ENCODE data around the gene MYO6. TPM values are rescaled to one million over a fixed set of nuclear protein-coding genes. Genes with fewer than 3 reads are reported as not detected.

Gene MYO6
- total RNA-seq, 1 donor from 2014 or later: 62.7 TPM

DNA sequence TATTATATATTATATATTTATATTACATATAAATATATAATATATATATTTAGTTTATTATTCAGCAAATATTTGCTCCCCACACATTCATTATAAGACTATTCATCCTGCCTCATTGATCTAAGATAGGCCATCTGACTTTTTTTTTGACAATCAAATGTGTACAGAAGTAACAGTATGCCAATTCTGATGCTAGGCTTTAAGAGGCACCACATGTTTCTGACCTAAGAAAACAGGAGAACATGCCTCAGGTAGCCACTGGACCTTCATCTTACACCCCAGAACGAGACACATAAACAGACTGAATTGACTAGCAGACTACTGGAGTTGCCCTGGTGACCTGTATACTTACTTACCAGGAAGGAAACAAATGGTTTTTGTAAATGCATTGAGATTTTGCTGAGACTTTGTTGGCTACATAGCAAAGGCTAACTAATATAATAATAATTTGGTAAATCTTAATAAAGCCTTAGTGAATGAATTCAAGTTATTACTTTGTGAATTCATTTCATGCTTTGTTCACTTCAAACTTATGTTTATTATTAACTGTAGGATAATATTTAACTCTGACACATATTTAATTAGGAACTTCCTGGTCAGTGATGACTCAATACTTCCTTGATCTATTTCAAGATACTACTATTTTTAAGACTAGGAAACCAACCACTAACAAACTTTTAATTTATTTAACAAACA is 13.4 kb upstream of the MYO6 start:
- no peaks in the 10 kb centered on the region for H3K9me3 ChIP-seq
- DNase-seq (no peak), ATAC-seq (peak; percentile 66 to 77)
- intact Hi-C loops (cut with DNase I): no loop called here
- H3K36me3 ChIP-seq: no peaks in the 10 kb centered on the region
- TF ChIP-seq CTCF (IDR thresholded peaks at IDR 0.05): no peak
- no peak overlapping the region for H3K4me3 ChIP-seq
- peaks cover 13% of the 10 kb centered on the region for H3K4me1 ChIP-seq
- no peaks in the 10 kb centered on the region for H3K27me3 ChIP-seq (ENCODE audit: low read depth)
- H3K27ac ChIP-seq: peak overlapping the region; percentile 37

GRCh38 chr6:75743971-75744370 is 5.1 kb upstream of the MYO6 start:
- no peak for TF ChIP-seq CTCF (IDR thresholded peaks at IDR 0.05)
- intact Hi-C loops (cut with DNase I): no loop called here
- ATAC-seq (no peak), DNase-seq (no peak)
- Histone ChIP-seq H3K36me3 (no peaks in the 10 kb centered on the region), H3K27me3 (ENCODE audit: low read depth) (no peaks in the 10 kb centered on the region), H3K9me3 (no peaks in the 10 kb centered on the region), H3K4me1 (peaks cover 17% of the 10 kb centered on the region), H3K4me3 (no peak overlapping the region), H3K27ac (no peak overlapping the region)

- no peak for ATAC-seq
Measured at GRCh38 chr6:75745404-75745803, 3.6 kb upstream of the MYO6 start.

DNA sequence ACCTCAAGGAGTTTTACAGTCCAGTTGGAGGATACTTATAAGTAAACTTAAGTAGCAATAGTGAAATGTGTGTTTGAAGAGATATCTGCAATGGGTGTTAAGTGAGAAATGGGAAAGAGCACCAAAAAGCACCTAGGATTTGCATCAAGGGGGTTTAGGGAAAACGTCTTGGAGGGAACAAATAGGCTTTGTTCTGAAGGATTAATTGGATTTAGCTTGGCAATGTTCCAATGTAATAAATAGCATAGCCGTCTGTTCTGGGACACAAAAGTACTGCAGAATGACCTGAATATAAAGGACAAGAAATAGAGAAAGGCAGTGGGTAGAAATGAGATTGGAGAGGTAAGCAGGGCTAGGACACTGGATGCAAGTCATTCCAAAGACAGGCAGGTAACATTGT is 2.8 kb upstream of the MYO6 start:
- intact Hi-C loops (cut with DNase I): no loop called here
- ATAC-seq: no peak
- no peak for TF ChIP-seq CTCF (IDR thresholded peaks at IDR 0.05)
- Histone ChIP-seq H3K9me3 (no peaks in the 10 kb centered on the region), H3K4me3 (no peak overlapping the region), H3K27ac (no peak overlapping the region), H3K36me3 (no peaks in the 10 kb centered on the region), H3K4me1 (peaks cover 34% of the 10 kb centered on the region), H3K27me3 (ENCODE audit: low read depth) (no peaks in the 10 kb centered on the region)
- DNase-seq: no peak

More at GRCh38 chr6:75745404-75745803, 3.6 kb upstream of the MYO6 start:
- Histone ChIP-seq H3K4me3 (no peak overlapping the region), H3K4me1 (peaks cover 26% of the 10 kb centered on the region), H3K27me3 (ENCODE audit: low read depth) (no peaks in the 10 kb centered on the region), H3K9me3 (no peaks in the 10 kb centered on the region), H3K27ac (no peak overlapping the region), H3K36me3 (no peaks in the 10 kb centered on the region)
- DNase-seq: no peak
- no peak for TF ChIP-seq CTCF (IDR thresholded peaks at IDR 0.05)
- intact Hi-C loops (cut with DNase I): no loop called here

DNA sequence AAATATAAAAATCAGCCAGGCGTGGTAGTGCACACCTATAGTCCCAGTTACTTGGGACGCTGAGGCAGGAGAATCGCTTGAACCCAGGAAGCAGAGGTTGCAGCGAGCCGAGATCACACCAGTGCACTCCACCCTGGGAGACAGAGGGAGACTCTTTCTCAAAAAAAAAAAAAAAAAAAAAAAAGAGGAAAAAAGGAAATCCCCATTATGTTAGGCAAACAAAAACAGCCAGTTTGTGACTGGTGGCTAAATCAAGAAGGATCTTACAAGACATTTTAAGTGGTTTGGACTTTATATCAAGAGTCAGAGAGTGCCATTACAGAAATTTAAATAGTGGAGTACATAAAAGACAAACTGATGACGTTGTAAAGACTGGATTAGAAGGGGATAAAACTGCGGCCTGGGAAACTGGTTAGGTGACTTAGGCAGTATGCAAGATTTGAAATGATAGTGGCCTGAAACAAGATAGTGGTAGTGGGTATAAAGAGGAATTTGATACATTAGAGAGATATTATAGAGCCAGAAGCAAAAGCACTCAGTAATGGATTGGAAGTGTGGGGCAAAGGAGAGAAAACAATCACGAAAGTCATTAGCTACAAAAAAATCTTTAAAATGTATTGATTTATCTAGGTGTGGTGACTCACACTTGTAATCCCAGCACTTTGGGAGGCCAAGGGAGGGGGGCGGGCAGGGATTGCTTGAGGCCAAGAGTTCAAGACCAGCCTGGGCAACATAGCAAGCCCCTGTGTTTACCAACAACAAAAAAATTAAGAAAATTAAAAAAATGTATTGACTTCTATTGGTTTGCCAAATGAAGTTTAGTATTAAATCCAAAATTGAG is 1.7 kb upstream of the MYO6 start:
- Histone ChIP-seq H3K4me3 (no peak overlapping the region), H3K27me3 (ENCODE audit: low read depth) (no peaks in the 10 kb centered on the region), H3K36me3 (no peaks in the 10 kb centered on the region), H3K27ac (peak overlapping the region; percentile 92), H3K9me3 (no peaks in the 10 kb centered on the region), H3K4me1 (peaks cover 45% of the 10 kb centered on the region)
- intact Hi-C loops (cut with DNase I): no loop called here
- TF ChIP-seq CTCF (IDR thresholded peaks at IDR 0.05): no peak
- DNase-seq: no peak
- peak; percentile 51 to 72 for ATAC-seq
